Cardiac muscle cell (in vitro differentiated cells and primary cell): ENCODE data around the gene KRT24. TPM values are rescaled to one million over a fixed set of nuclear protein-coding genes. Genes with fewer than 3 reads are reported as not detected.

ENCODE experiments used
- DNase-seq, 2 donors: peaks; one replicate each; pipeline versions ENCODE4 v3.0.0 to v3.0.0-alpha.2; 2010 to 2017; ENCODE audit warnings: low read depth in 1 of 2, low spot score in 1 of 2
- H3K27ac ChIP-seq: fragments of 200-600 bp; sonication (generic); 2 replicates; pipeline ENCODE4 v1.5.1; 2016
- H3K27me3 ChIP-seq: fragments of 200-600 bp; sonication (generic); 2 replicates; pipeline ENCODE4 v1.6.0; 2016; ENCODE audit warnings: control low read depth
- H3K36me3 ChIP-seq: fragments of 200-600 bp; sonication (generic); 2 replicates; pipeline ENCODE4 v1.5.1; 2016; ENCODE audit warnings: control low read depth
- H3K4me1 ChIP-seq: fragments of 200-600 bp; sonication (generic); 2 replicates; pipeline ENCODE4 v1.8.1; 2017; ENCODE audit warnings: low read depth, mild to moderate bottlenecking, mixed run types
- H3K4me3 ChIP-seq: fragments of 200-600 bp; sonication (generic); 2 replicates; pipeline ENCODE4 v1.5.1; 2016; ENCODE audit warnings: mild to moderate bottlenecking
- H3K9me3 ChIP-seq: fragments of 200-600 bp; sonication (generic); 2 replicates; pipeline ENCODE4 v1.5.1; 2017; ENCODE audit warnings: low read depth, mild to moderate bottlenecking, control low read depth
- polyA plus RNA-seq: library from polyadenylated mRNA; unstranded; fragments of >200 nt; fragmentation: Nextera tagmentation; extraction: Ambion mirVana; gene quantifications from 2 replicates; pipeline ENCODE4 v1.2.1, GENCODE V29; 2016
- total RNA-seq: library from RNA; depleted of rRNA; stranded (reverse); fragments of >200 nt; gene quantifications from 2 replicates; pipeline ENCODE4 v1.2.3, GENCODE V29; 2016
- TF ChIP-seq, protein P1 (sequence below): IDR thresholded peaks from 2 replicates; pipeline ENCODE4 v1.5.1; 2012; ENCODE audit warnings: low read depth, mild to moderate bottlenecking, low read length

The KRT24 gene
- total and polyA plus RNA-seq, 2 experiments from 2014 or later: not detected

DNA sequence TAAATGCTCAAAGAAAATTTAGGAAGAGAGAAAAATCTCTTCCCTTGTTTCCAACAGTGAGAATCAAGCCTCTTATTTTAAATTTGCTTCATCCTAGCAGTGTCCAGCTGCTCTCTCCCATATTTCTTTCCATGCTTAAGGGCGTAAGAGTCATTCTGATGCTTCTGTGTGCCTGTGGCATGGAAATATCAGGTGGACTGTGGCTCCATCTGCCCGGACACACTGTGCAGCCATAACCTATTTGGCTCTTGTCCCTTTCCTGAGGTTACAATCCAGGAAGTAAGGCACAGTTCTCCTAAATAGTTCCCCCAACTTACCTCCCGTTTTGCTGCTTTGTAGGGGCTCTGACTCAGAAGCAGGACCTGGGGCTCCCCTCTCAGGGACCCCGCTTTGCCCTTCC is 32.3 kb downstream of the KRT24 start:
- H3K4me1 ChIP-seq: no peaks in the 10 kb centered on the region
- TF ChIP-seq, protein P1, sequence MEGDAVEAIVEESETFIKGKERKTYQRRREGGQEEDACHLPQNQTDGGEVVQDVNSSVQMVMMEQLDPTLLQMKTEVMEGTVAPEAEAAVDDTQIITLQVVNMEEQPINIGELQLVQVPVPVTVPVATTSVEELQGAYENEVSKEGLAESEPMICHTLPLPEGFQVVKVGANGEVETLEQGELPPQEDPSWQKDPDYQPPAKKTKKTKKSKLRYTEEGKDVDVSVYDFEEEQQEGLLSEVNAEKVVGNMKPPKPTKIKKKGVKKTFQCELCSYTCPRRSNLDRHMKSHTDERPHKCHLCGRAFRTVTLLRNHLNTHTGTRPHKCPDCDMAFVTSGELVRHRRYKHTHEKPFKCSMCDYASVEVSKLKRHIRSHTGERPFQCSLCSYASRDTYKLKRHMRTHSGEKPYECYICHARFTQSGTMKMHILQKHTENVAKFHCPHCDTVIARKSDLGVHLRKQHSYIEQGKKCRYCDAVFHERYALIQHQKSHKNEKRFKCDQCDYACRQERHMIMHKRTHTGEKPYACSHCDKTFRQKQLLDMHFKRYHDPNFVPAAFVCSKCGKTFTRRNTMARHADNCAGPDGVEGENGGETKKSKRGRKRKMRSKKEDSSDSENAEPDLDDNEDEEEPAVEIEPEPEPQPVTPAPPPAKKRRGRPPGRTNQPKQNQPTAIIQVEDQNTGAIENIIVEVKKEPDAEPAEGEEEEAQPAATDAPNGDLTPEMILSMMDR: no peak
- no peaks in the 10 kb centered on the region for H3K9me3 ChIP-seq
- no peaks in the 10 kb centered on the region for H3K36me3 ChIP-seq
- H3K4me3 ChIP-seq: no peak overlapping the region
- H3K27me3 ChIP-seq: no peaks in the 10 kb centered on the region
- H3K27ac ChIP-seq: no peak overlapping the region
- DNase-seq: no peak

DNA sequence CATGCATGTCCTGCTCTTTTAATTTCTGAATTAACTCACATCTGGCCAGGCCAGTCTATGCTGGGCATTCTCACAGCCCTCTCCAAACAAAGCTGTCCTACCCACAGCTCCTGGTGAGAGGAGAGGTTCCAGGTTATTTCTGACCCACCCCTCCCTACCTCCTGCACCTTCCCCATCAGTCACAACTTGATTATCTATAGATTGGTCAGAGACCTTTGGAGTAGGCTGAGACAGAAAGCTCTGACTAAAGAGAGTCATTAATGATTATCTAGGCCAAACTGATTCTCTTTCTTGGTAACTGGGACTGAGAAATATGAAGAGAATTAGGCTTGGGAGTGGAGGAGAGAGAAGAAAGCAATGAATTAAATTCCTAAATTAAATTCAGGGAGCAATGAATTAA is 37.2 kb downstream of the KRT24 start:
- H3K27me3 ChIP-seq: no peaks in the 10 kb centered on the region
- H3K4me1 ChIP-seq: no peaks in the 10 kb centered on the region
- no peak overlapping the region for H3K4me3 ChIP-seq
- no peaks in the 10 kb centered on the region for H3K9me3 ChIP-seq
- DNase-seq: no peak
- H3K36me3 ChIP-seq: no peaks in the 10 kb centered on the region
- TF ChIP-seq, protein P1: no peak
- H3K27ac ChIP-seq: no peak overlapping the region

DNA sequence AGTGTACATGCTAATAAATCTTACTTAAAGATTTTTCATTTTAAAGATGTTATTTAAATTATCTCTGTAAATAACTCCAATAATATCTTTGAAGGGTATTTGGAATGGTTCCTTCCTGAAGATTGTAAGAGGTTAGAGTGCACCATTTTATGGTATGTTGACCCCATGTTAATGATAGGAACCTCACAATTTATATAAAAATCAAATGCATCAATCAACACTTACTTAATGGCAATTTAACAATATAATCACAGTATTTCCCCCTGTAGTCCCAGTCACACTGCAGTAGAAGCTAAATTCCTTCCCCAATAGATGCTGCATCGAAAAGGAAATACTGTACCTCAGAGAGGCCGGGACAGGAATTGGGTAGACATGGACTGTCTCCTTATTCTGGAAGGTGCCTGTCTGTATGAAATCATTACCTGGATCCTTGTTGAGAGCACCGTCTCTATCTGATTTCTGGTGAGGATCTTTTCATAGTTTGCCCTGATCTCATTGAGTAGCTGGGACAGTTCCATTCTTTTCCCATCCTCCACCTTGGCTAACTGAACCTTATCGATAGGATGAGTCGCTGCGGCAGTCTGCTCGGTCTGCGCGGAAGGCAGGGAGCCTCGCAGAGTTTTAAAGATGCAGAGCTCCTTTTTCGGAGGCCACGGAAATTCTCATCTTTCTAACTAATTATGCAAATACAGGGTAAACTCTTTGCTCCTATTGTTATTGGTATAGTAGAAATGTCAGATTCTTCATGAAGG is 38.8 kb downstream of the KRT24 start, which contains the start of gene KRT222:
TSS of gene KRT222 (minus strand) at position 596 of the 752 bp plus-strand sequence. CDS start at position 518, 78 bp downstream.
- TF ChIP-seq, protein P1: no peak
- Histone ChIP-seq H3K4me3 (no peak within 1 kb of the TSS), H3K27ac (no peak within 1 kb of the TSS), H3K36me3 (no peaks in the 10 kb centered on the region), H3K27me3 (no peaks in the 10 kb centered on the region), H3K9me3 (no peaks in the 10 kb centered on the region), H3K4me1 (no peaks in the 10 kb centered on the region)
- DNase-seq: peak in 1 of 2 donors; percentile 5

- Histone ChIP-seq H3K27me3 (no peaks in the 10 kb centered on the region), H3K9me3 (no peaks in the 10 kb centered on the region), H3K36me3 (no peaks in the 10 kb centered on the region)
These were observed 40.3 kb downstream of the KRT24 start for GRCh38 chr17:40663252-40663651.

DNA sequence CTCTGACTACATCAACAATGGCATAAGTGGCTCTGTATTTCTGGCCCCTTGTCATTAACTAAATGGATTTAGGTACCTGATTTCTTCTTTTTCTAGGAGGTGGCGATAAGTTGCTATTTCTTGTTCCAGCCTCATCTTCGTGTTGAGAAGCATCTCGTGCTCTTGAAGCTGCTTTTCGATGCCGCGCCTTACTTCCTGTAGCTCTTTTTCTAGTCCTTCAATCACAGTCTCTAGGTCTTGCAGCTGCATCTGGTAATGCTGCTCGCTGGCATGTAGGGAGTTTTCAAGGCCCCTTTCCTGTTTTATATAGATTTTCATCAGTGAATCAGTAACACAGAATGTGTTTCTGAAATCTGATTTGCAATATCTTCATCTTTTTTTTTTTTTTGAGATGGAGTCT is 43.6 kb downstream of the KRT24 start:
- Histone ChIP-seq H3K36me3 (no peaks in the 10 kb centered on the region), H3K9me3 (no peaks in the 10 kb centered on the region), H3K27me3 (no peaks in the 10 kb centered on the region), H3K4me1 (no peaks in the 10 kb centered on the region), H3K27ac (no peak overlapping the region), H3K4me3 (no peak overlapping the region)
- TF ChIP-seq, protein P1: no peak
- DNase-seq: no peak

More at GRCh38 chr17:40663252-40663651, 40.3 kb downstream of the KRT24 start:
- Histone ChIP-seq H3K27ac (no peak overlapping the region), H3K4me3 (no peak overlapping the region), H3K4me1 (no peaks in the 10 kb centered on the region)
- no peak for DNase-seq
- TF ChIP-seq, protein P1: no peak
